ENCODE measurements around the gene ZP4. TPM values are rescaled to one million over a fixed set of nuclear protein-coding genes. Genes with fewer than 3 reads are reported as not detected.

ZP4 gene
- total RNA-seq, 1 donor from 2014 or later = not detected

GRCh38 chr1:237838320-237838719, 52.4 kb downstream of the ZP4 start:
- peaks cover 13% of the 10 kb centered on the region for H3K9me3 Mint-ChIP-seq
- no peaks in the 10 kb centered on the region for H3K36me3 Mint-ChIP-seq (ENCODE audit: low read depth)
- intact Hi-C loops (cut with micrococcal nuclease) = no loop called here
- H3K27ac Mint-ChIP-seq = no peak overlapping the region
- no peaks in the 10 kb centered on the region for H3K4me1 Mint-ChIP-seq (ENCODE audit: low read depth)
- no peaks in the 10 kb centered on the region for H3K27me3 Mint-ChIP-seq (ENCODE audit: low read depth)
- DNase-seq (ENCODE audit: low spot score) = no peak
- no peak overlapping the region for H3K4me3 Mint-ChIP-seq (ENCODE audit: low read depth)

GRCh38 chr1:237834461-237834860, 56.3 kb downstream of the ZP4 start:
- DNase-seq (ENCODE audit: low spot score) = no peak
- no peaks in the 10 kb centered on the region for H3K9me3 Mint-ChIP-seq
- no peaks in the 10 kb centered on the region for H3K27me3 Mint-ChIP-seq (ENCODE audit: low read depth)
- intact Hi-C loops (cut with micrococcal nuclease) = no loop called here
- H3K36me3 Mint-ChIP-seq (ENCODE audit: low read depth) = no peaks in the 10 kb centered on the region
- no peak overlapping the region for H3K27ac Mint-ChIP-seq
- H3K4me3 Mint-ChIP-seq (ENCODE audit: low read depth) = no peak overlapping the region
- H3K4me1 Mint-ChIP-seq (ENCODE audit: low read depth) = no peaks in the 10 kb centered on the region

- Mint-ChIP-seq H3K4me1 (ENCODE audit: low read depth) (no peaks in the 10 kb centered on the region), H3K4me3 (ENCODE audit: low read depth) (no peak overlapping the region), H3K9me3 (no peaks in the 10 kb centered on the region), H3K27ac (no peak overlapping the region), H3K36me3 (ENCODE audit: low read depth) (no peaks in the 10 kb centered on the region), H3K27me3 (ENCODE audit: low read depth) (no peaks in the 10 kb centered on the region)
- intact Hi-C loops (cut with micrococcal nuclease) = no loop called here
- DNase-seq (ENCODE audit: low spot score) = no peak
Observed at GRCh38 chr1:237834048-237834447, 56.7 kb downstream of the ZP4 start.

- H3K27ac Mint-ChIP-seq = no peak overlapping the region
- no peaks in the 10 kb centered on the region for H3K4me1 Mint-ChIP-seq (ENCODE audit: low read depth)
- DNase-seq (ENCODE audit: low spot score) = no peak
- no peaks in the 10 kb centered on the region for H3K27me3 Mint-ChIP-seq (ENCODE audit: low read depth)
- no peaks in the 10 kb centered on the region for H3K36me3 Mint-ChIP-seq (ENCODE audit: low read depth)
- no peaks in the 10 kb centered on the region for H3K9me3 Mint-ChIP-seq
- intact Hi-C loops (cut with micrococcal nuclease) = no loop called here
- H3K4me3 Mint-ChIP-seq (ENCODE audit: low read depth) = no peak overlapping the region
Observed at GRCh38 chr1:237832858-237833257, 57.9 kb downstream of the ZP4 start.

All from activated T-helper 2 cell treated with anti-CD3 and anti-CD28 coated beads, Interferon-gamma antibody, Interleukin-2, Interleukin-4, amounts not matched to agents 10 μg/mL and 5 μg/mL and 100 μg/mL, durations not matched to agents 14 hours and 24 hours and 36 hours (primary cell).